ENCODE measurements around the gene TIMM29. TPM values are rescaled to one million over a fixed set of nuclear protein-coding genes. Genes with fewer than 3 reads are reported as not detected.

Gene TIMM29
- 34.1 and 40.9 TPM in 2 replicates for total RNA-seq

GRCh38 chr19:10928563-10929401 lies at the start of gene TIMM29, which contains the start of gene YIPF2:
Gene TIMM29, plus strand, starts transcription at chr19:10928811. Its CDS starts 12 bp downstream, at chr19:10928823.
Gene YIPF2, minus strand, starts transcription at chr19:10928639. Its CDS starts 229 bp downstream, at chr19:10928410.

GRCh38 chr19:10960314-10961072 lies 31.9 kb downstream of the TIMM29 start, which contains the start of gene SMARCA4:
Gene SMARCA4, plus strand, starts transcription at chr19:10961030. Its CDS starts 23,122 bp downstream, at chr19:10984152.

Other genes starting within 250 kb of the TIMM29 start
- 24.7 and 35.3 TPM in 2 replicates for gene QTRT1, start 227.4 kb upstream of the TIMM29 start, total RNA-seq
- gene DNM2, start 210.7 kb upstream of the TIMM29 start, total RNA-seq = 54.1 and 75.5 TPM in 2 replicates
- gene TMED1, start 92.6 kb upstream of the TIMM29 start, total RNA-seq = 54.1 and 59.9 TPM in 2 replicates
- 1.4 and 8.3 TPM in 2 replicates for gene C19orf38, start 80.4 kb upstream of the TIMM29 start, total RNA-seq
- 29.3 and 30.6 TPM in 2 replicates for gene CARM1, start 57.3 kb upstream of the TIMM29 start, total RNA-seq
- gene YIPF2, start 172 bp upstream of the TIMM29 start, total RNA-seq = 41.5 and 72.0 TPM in 2 replicates
- 41.0 and 56.8 TPM in 2 replicates for gene SMARCA4, start 32.2 kb downstream of the TIMM29 start, total RNA-seq
- 154 and 281 TPM in 2 replicates for gene LDLR, start 160.7 kb downstream of the TIMM29 start, total RNA-seq
- gene SPC24, start 227.0 kb downstream of the TIMM29 start, total RNA-seq = 1.5 and 4.3 TPM in 2 replicates

Measured in pericardium fibroblast (primary cell).